Measurements from ENCODE around the gene ABCA2.

The ABCA2 gene

DNA sequence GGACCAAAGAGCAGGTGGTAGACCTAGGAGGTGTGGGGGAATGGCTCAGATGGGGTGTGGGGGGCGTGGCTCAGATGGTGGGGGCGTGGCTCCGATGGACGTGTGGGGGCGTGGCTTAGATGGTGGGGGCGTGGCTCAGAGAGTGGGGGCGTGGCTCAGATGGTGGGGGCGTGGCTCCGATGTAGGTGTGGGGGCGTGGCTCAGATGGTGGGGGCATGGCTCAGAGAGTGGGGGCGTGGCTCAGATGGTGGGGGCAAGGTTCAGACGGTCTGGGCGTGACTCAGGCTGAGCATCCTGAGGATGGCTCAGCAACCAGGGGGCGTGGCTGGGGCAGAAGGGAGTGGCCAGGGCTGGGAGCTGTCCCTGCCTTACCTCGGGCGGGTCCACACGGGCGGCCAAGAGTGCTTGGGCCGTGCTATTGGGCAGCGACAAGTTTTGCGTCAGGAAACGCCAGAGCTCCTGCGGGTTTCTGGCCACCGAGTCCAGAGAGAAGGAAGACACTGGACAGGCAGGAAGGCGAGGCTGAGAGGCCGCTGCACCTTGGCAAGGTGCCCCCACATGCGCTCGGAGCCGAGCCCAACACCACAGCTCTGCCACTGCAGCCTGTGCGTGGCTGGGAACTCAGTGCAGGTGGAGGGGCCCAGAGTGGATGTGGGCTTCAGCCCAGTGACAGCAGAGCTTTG lies 5.9 kb downstream of the ABCA2 start:
- ChIA-PET CTCF (interaction anchor here (0.9 to 5.1 kb wide), 6 partner anchors 7 to 280 kb away, joined by 3 to 39 read pairs (median 3); partner anchors contain the start of genes ABCA2 and NRARP), POLR2A (no interaction called here)
- peak; percentile 61 for DNase-seq (ENCODE audit: extremely low spot score)
- TF ChIP-seq, protein P1, sequence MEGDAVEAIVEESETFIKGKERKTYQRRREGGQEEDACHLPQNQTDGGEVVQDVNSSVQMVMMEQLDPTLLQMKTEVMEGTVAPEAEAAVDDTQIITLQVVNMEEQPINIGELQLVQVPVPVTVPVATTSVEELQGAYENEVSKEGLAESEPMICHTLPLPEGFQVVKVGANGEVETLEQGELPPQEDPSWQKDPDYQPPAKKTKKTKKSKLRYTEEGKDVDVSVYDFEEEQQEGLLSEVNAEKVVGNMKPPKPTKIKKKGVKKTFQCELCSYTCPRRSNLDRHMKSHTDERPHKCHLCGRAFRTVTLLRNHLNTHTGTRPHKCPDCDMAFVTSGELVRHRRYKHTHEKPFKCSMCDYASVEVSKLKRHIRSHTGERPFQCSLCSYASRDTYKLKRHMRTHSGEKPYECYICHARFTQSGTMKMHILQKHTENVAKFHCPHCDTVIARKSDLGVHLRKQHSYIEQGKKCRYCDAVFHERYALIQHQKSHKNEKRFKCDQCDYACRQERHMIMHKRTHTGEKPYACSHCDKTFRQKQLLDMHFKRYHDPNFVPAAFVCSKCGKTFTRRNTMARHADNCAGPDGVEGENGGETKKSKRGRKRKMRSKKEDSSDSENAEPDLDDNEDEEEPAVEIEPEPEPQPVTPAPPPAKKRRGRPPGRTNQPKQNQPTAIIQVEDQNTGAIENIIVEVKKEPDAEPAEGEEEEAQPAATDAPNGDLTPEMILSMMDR (IDR thresholded peaks at IDR 0.05; ENCODE audit: control extremely low read depth, extremely low read depth, low read depth, missing control alignments): no peak

DNA sequence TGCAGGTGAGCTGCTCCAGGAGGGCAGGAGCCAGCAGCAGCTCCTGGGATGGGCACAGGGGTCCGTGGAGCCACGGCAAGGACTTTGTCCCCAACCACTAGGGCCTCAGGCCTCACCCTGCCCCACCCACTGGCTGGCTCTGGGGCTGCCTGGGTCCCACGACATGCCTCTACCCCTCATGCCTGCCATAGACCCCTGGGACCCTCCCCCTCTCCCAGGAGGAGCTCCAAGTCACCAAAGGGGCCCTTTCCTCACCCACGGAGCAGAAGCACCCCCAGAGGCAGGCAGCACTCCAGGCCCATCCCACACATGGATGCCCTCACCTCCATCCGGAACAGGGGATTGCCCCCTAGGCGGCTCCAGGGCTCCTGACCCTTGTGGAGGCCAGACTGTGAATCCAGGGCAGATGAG lies 6.5 kb downstream of the ABCA2 start:
- ChIA-PET CTCF (interaction anchor here (1.1 to 5.1 kb wide), 6 partner anchors 8 to 281 kb away, joined by 3 to 39 read pairs (median 4); partner anchors contain the start of genes ABCA2 and NRARP), POLR2A (no interaction called here)
- TF ChIP-seq, protein P1 (IDR thresholded peaks at IDR 0.05; ENCODE audit: control extremely low read depth, extremely low read depth, low read depth, missing control alignments): no peak
- DNase-seq (ENCODE audit: extremely low spot score): no peak

DNA sequence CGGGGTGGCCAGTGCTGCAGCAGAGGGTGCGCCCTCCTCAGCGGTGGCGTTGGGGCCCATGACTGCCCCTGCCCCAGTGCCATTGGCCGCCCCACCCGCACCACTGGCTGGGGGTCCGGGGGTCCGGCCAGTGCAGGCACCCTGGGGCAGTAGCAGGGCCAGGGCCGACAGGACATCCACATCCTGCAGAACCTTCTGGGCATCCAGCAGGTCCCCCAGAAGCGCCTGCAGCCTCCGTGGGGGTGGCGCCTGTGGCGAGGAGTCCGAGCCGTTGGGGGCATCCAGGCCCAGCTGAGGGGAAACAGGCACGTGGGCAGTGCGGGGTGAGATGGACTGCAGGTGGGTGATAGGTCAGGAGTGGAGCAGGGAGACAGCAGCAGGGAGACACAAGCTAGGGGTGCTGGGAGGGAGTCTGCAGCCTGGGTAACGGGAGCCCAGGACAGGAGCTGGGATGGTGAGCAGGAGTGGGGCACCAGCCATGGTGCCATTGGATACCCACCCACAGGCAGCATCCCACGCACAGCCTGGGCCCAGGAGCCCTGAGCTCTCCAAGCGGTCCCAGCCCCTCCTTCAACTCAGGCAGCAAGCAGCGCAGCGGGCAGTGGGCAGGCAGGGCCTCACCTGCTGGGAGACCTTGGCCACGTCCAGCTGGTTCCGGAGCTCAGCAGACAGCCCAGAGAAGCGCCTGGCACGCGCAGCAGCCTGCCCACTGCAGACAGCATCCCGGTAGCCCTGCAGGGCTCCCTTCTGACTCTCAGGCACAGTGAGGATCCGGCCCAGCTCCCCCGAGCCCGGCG lies 7.1 kb downstream of the ABCA2 start:
- no peak for DNase-seq (ENCODE audit: extremely low spot score)
- TF ChIP-seq, protein P1 (IDR thresholded peaks at IDR 0.05; ENCODE audit: control extremely low read depth, extremely low read depth, low read depth, missing control alignments): no peak
- ChIA-PET POLR2A (no interaction called here), CTCF (interaction anchor here (1.1 to 5.1 kb wide), 7 partner anchors 8 to 281 kb away, joined by 3 to 39 read pairs (median 4); partner anchors contain the start of genes ABCA2 and NRARP)

DNA sequence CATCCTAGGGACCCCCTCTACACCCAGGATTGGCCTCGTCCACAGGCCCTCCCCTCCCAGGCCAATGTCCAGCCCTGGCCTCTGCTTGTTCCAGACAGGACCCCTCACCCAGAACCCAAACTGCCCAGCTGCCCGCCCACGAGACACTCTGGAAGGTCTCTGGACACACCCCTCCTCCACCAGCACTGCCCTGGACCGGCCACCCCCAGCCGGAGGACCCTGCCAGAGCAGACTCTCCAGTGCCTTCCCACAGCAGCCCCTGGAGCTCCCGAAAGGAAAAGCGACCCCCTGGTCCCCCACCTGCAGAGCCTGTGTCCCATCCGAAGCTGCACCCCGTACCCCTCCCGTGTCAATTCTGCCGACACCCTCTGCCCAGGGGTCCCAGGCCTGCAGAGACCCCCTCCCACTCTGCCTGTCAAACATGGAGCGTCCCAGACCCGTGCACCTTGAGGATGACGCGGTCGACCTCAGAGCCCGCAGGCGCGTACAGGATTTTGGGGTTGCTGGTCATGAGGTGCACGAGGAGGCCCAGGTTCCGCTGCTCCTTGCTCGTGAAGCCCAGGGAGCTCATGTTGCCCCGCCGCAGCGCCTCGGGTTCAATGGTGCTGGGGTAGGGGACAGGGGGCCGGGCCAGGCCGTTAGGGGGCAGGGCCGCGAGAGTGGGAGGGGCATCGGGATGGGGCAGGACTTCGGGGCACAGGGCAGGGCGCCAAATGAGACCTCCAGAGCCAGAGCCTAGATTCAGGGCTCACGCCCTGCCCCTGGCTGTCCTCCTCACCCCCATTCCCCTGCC lies 8.0 kb downstream of the ABCA2 start:
- no peak for DNase-seq (ENCODE audit: extremely low spot score)
- TF ChIP-seq, protein P1 (IDR thresholded peaks at IDR 0.05; ENCODE audit: control extremely low read depth, extremely low read depth, low read depth, missing control alignments): no peak
- ChIA-PET CTCF (interaction anchor here (1.2 to 5.1 kb wide), 6 partner anchors 9 to 72 kb away, joined by 4 to 39 read pairs (median 5); partner anchors contain the start of genes ABCA2 and NPDC1), POLR2A (no interaction called here)

DNA sequence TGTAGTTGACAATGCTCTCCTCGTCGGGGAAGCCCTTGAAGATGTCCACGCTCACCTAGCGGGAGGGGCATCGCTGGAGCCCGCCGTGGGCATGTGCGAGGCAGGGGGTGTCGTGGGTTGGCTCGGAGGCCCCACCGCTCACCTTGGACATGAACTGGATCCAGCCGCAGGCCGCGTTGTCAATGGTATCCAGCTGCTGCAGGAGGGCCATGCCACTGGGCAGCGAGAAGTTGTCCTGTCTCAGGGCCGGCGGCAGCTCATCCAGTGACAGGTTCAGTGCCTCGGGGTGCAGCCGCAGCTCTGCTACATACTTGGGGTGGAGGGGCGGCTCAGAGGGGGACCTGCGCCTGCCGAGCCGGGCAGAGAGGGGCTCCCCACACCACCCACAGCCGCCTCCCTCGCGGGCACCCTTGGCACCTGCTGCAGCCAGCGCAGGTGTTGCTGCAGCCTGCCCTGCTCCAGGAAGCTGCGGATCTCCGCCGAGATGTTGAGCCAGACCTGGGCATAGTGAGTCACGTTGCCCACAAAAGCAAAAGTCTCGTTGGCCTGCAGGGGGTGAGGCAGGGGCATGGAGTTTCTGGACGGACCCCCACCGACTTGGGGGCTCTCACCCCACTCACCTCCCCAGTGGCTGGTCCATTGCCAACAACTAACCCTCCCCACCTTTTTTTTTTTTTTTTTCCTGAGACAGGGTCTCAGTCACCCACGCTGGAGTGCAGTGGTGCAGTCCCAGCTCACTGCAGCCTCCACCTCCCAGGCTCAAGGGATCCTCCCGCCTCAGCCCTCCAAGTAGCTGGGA lies 9.1 kb downstream of the ABCA2 start:
- ChIA-PET CTCF (interaction anchor here (1.1 to 5.1 kb wide), 6 partner anchors 10 to 45 kb away, joined by 3 to 39 read pairs (median 5); partner anchors contain the start of genes ABCA2 and NPDC1), POLR2A (no interaction called here)
- TF ChIP-seq, protein P1 (IDR thresholded peaks at IDR 0.05; ENCODE audit: control extremely low read depth, extremely low read depth, low read depth, missing control alignments): no peak
- no peak for DNase-seq (ENCODE audit: extremely low spot score)
